Measurements from ENCODE around the gene PTPRN2.

DNA sequence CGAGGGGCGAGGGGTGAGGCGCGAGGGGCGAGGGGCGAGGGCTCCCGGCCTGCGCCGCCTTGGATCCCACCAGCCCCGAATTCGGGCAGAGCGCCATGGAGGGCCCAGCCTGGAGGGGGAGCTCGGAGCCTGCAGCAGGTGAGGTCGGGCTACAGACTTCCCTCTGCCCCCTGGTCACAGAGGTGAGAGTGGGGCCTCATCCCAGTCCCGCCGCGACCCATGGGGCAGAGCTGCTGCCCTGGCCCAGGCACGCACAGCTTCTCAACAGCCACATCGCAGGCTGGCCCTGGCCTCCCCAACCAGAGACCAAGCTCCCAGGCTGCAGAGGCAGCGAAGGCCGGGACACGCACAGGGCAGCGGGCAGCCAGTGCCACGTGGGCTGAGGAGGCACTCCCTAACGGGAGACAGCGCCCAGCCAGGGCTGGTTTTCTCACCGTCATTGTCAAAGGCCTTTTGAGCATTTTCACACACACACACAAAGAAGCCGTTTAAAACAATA is 191.8 kb downstream of the PTPRN2 start:
- TF ChIP-seq GATA2 (IDR thresholded peaks at IDR 0.05; ENCODE audit: low read depth, low read length), result no peak
- TF ChIP-seq GATA3 (IDR thresholded peaks at IDR 0.05; ENCODE audit: low read depth, low read length), result no peak

Data from SH-SY5Y (cell line).